Activated naive CD8-positive, alpha-beta T cell treated with anti-CD3 and anti-CD28 coated beads, Interleukin-2, amount 50 U/mL, for 16 hours (primary cell): ENCODE results near the gene EXOC4.

ENCODE experiments used
- DNase-seq: peaks from one replicate; pipeline ENCODE4 v3.0.0-alpha.2; 2020; ENCODE audit warnings: low read depth, low spot score

The EXOC4 gene

DNA sequence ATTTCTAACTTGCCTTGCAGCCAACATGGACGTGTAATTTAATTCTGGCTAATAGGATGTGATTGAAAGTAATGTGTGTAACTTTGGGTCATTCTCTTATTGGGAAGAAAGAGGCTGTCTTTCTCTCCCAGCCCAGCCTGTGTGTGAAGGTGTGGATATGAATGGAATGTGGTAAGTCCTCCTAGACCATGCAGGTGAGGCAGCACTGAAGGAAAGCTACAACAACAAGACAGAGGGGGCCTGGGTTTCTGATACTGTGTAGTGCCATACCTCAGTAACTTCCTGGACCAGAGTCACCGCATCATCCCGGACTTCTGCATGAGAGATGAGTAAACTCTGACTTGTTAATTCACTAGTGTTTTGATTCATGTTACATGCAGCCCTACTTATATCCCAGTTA, 237.0 kb downstream of the EXOC4 start:
- DNase-seq, result no peak

DNA sequence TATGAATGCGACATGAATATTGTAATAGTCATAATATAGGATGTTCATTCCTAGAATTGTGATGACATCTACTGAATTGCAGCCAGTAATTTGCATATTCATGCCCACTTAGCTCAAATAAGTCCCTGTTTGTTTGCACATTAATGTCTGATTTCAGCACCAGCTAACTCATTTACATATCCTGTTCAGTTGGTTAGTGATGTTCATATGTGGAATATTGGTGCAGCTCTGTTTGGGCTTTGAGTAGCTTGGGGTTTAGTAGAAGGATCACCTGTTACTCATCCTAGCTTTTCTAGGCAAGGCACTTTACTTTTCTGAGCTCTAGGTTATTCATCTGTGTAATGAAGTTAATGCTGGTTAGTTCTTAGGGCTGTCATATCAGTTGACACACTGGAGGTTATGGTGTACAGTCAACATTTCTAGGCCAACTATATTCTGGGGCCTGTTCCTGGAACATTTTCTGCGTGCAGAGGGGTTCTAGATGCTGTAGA, 238.4 kb downstream of the EXOC4 start:
- DNase-seq, result no peak

DNA sequence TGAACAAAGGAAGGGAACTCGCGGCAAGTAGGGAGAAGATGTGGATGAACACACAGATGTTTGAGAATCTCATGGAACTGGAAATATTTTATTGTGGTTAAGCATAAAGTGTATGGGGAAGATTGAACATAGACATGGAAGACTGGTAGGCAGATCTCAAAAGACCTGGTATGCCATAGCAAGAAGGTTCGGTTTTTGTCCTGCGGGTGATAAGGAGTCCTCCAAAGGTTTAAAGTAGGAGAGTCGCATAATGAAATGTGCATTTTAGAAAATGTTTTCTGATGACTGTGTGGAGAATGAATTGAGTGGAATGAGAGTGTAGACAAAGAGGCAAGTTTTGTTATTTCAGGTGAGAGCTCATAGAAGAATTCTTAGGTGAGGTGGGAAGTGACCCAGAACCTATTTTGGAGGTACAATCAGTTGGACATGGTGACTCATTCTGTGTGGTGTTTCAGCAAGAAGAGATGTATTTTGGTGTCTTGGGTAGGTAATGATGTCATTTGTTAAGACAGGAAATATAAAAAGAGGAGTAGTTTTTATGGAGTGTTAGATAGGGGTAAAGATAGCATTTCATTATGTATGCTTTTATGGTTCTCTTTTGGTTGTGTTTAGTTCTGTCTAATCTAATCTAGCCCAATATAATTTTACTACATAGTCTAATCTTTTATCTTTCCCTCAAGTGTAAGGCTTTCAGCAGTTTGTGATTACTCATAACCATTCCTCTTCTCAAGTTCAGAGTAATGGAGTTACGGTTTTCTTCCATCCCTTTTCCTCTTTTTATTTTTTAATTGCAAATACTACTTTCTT, 239.2 kb downstream of the EXOC4 start:
- no peak for DNase-seq

DNA sequence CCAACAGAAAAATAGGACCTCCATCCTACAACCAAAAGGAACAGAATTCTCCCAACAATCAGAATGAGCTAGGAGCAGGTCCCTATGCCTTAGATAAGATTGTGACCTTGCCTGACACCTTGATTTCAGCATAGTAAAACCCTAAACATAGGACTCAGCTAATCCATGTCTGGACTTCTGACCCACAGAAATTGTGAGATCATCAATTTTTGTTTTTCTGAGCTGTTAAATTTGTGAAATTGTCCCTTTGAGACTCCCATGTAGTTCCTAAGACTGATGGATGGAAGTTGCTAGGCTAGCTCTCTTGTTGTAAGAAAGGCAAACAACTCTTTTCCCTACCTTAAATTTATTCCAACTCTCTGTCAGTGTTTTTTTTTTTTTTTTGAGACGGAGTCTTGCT, 244.2 kb downstream of the EXOC4 start:
- DNase-seq, result no peak

DNA sequence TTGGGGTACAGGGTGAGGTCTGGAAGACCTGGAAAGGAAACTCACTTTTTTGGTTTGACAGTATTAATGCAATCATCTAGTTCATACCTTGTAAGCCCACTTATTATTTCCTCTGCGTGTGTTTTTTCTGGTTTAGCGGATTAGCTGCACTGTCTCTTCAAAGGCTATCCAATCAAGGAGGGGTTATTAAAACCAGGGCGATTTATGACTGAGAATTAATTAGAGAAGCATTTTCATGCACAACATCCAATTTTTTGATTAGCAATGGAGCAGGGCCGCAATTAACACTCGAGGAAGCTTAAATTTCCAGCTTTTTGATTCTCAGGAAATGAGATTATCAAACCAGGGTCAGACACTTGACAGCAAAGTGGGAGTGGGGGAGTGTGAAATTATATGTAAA, 248.9 kb downstream of the EXOC4 start:
- DNase-seq, result no peak

DNA sequence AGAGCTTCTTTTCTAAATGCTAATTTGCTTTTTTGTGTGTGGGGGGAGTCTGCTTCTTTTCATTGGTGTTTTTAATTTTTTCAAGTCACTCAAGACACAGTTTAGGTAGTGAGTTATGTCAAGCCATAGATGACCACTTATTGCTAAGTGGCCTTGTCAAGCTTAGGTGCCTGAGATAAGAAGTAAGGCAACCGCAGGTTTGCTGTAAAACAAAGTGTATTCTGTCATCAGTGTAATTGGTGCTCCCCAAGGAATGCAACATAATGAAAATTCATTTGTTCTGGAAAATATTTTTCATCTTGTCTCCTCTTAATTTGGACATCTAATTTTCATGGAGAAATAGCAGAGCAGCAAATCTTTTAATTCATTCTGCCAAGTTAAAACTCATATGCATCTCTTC, 249.6 kb downstream of the EXOC4 start:
- no peak for DNase-seq

DNA sequence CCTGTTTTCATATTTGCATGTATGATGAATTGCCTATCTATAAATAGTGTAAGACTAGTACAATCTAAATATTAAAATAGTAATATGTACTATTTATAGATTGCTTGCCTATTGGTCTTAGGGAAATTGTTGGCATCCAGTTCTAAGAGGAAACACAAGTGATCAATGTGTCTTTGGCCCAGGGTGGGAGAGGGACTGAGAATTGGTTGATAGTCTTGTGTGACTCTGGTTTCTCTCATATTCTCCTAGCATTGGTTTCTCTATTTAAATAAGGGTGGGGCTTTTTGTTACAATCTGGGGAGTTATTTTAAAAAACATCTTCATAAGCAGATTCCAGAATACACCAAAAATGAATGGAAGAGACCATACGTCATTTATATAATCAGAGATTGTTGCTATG, 250.1 kb downstream of the EXOC4 start:
- DNase-seq, result no peak

DNA sequence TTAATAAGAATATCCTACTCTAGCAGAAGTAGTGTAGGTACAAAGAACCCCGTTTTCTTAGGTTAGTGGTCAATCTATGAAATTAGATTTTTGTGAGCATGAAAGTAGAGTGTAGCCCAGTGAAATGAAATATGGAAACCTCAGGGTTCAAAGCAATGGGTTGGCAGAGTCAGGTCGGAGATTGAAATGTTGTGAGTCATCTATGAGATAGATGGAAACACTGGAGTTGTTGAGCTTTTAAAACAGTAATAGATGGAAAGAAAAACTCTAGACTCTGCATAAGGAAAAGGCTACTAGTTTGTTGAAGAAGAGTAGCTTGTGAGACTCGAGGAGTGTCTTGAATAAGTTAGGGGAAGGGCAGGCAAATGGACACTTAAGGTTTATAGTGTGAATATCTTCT, 251.9 kb downstream of the EXOC4 start:
- no peak for DNase-seq

DNA sequence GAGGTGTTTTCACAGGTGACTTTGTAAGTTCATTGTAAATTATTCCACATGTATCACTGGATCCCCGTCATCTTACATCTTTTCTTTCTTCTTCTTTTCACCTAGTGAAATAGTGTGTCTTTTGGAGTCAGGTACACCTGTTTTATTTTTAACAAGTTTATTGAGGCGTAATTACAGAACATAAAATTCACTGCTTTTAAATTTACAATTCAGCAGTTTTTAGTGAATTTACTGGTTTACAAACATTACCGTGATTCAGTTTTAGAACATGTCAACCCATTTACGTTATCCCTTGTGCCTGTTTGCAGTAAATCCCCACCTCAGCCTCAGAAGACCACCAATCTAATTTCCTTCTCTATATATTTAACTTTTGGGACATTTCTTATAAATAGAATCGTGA, 256.9 kb downstream of the EXOC4 start:
- DNase-seq, result no peak

DNA sequence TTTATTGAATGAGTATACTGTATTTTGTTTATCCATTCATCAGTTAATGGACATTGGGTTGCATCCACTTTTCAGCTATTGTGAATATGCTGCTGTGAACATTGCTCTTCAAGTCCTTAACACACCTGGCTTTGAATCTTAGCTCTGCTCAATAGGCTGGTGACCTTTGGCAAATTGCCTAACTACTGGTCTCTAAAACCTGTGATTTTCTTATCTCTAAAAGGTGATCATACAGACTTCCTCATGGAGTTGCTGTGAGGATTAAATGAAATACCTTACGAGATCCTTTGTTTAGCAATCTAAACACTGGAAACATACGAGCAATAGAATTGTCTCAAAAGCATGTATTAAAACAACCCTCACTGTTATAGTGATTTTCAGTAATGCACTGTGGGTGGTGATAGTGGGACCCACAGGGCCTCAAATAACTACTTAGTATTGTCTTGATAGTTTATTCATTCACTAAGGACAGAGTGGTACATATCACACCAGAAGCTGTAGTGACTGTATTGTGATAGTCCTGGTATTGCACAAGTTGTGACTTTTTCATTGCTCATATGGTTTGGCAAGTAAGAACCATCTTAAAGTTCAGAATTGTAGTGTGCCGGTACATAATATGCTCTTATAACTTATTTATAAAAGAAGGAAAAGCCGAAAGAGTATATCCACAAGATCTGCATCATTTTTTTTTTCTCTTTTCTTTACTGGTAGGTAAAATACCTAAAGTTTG, 257.6 kb downstream of the EXOC4 start:
- DNase-seq, result no peak

DNA sequence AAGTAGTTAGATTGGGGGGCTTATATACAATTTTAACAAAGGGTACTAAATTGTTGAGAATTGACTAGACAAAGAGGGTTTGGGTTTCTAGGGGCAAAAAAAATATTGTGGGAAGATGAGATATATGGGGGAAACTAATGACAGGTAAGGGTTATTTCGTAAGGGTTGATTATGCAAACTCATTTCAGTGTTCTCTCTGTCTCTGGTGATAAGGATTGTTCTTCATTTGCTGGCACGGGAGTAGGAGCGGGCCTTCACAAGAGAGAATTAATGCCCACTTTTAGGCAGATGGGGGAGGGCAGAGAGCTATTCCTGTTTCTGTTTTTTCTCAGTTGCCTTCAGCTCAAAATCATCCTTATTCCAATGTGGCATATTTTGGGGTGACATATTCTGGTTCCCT, 258.4 kb downstream of the EXOC4 start:
- DNase-seq, result no peak

DNA sequence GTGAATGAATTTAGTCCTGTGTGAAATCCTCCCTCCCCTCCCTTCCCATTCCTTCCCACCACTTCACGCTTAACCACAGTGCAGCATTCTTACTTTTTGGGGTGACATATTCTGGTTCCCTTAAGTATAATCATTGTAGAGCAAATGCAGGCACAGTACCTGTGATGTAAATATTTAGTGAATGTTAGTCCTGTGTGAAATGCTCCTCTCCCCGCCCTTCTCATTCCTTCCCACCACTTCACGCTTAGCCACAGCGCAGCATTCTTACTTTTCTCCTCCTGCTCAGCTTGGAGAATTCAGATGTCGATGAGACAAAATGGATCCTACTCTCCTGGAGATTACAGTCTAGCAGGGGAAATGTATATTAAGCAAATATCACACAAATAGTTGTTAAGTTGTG, 258.8 kb downstream of the EXOC4 start:
- DNase-seq, result no peak

DNA sequence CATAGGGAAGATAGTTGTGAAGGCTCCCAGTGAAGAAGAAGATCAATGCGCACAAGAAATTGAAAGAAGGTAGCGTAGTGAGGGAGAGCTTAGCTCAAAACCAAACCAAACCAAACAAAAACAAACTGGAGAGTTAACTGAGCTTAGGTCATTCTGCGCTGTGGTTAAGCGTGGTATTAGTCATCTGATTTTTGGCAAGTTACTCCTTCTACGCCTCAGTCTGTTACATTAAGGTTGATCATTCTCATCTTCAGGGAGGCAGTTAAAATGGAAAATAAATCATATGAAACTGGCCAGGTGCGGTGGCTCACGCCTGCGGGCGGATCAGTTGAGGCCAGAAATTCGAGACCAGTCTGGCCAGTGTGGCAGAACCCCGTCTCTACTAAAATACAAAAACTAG, 259.7 kb downstream of the EXOC4 start:
- DNase-seq, result no peak

DNA sequence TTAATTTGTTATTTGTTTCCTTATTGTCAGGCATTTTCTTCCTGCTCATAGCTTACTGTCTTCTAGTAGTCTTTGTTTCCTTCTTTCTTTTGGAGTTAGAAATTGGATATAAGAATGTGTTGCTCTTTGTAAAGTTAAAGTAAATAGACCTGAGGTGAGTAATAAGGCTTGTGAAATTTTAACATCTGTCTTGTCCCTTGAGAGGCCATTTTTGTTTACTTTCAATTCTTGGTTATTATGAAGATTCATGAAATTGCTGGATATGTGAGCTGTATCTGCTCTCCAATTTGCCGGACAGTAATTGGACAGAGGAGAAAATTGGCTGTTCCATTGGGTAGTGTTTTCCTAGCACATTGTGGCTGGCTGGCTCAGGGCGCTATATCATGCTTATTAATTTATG, 260.7 kb downstream of the EXOC4 start:
- DNase-seq, result no peak

DNA sequence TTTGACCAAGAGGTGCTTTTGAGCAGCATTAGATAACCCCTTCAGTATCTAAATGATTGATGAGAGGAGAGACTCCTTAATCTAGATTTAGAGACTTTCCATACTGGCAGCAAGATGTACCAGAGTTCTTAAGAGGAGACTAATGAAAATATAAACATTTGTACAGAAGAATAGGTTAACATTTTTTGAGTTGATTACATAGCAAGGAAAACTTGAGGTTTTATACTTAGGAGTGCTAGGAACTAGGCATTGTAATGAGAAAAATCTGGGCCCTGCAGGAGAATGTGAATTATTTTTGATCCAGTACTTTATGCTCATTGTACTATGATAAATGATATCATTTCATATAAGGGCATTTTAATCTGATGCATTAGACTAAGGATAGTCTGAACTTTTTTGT, 261.7 kb downstream of the EXOC4 start:
- no peak for DNase-seq

DNA sequence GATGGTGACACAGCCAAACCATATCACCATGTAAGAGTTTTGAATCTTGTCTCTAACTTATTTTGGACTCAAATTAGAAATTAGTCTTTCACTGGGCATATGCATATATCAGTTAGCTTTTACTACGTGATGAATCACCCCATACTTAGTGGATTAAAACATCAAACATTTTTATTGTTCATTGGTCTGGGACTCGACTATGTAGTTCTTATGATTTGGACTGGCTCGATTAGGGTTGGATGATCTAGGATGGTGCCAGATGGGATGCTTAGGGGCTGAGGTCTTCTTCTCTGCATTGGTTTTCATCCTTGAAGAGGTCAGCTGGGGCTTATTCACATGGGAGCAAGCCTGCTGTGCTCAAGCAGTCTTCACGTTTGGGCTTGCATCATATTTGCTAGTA, 264.9 kb downstream of the EXOC4 start:
- no peak for DNase-seq

DNA sequence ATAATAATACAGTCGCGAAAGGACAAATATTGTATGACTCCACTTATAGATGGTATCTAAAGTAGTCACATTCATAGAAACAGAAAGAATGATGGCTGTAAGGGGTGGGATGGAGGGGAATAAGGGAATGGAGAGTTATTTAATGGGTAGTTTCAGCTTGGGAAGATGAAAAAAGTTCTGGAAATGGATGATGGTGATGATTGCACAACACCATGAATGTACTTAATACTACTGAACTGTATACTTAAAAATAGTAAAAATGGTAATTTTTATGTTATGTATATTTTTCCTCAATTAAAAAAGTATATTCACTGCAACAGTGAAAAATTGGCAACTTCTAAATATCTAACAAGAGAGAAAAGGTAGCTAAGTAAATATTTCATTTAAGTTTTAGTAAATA, 265.8 kb downstream of the EXOC4 start:
- DNase-seq, result no peak

DNA sequence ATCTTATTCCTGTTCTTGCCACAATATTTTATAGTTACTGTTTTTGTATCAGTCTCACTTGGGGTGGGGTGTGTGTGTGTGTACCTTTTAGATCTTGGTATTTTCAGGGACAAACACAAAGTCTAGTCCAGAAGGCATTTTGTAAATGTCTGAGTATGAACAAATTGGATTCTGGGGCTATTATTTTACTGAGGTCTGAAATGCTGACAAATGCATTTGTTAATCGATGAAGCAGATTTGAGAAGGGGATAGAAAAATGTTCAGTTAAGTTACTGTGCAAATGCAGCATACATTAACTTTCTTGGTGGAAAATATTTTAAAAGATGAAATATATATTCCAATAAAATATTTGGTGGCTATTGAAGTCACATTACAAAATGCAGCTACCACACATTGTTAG, 267.4 kb downstream of the EXOC4 start:
- no peak for DNase-seq

DNA sequence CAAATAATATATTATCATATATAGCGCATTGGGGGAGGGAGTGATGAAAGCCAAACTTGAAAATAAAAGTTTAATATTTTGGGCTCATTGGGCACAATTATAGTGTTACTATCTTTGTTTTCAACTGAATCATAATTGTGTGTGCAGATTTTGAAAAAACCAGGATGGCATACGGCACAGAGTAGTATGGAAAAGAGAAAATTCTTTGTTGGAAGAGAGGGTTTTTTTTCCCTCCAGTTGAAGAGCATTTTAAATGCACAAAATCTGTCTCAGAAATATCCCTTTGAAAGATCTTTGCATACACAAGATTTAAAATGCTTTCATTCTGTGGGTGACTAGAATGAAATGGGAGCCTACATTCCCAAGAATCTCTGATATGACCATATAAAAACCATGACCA, 269.6 kb downstream of the EXOC4 start:
- DNase-seq, result no peak

DNA sequence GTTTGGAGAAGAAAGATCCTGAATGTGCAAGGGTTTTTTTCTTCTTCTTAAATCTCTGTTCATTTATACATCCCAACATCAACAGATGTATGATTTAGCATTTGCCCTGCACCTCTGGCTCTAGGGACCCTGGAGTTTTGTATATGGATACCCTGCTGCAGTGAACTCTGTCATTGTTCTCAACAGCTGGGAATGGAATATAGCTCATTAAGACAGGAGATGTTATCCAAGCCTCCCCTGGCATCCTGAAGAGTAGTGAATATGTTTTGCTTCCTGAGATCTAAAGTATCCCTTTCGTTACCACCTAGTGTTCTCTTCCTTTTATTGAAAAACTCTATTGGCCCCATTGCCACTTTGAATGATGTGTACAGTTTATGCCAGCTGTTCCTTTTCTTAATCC, 275.9 kb downstream of the EXOC4 start:
- no peak for DNase-seq

DNA sequence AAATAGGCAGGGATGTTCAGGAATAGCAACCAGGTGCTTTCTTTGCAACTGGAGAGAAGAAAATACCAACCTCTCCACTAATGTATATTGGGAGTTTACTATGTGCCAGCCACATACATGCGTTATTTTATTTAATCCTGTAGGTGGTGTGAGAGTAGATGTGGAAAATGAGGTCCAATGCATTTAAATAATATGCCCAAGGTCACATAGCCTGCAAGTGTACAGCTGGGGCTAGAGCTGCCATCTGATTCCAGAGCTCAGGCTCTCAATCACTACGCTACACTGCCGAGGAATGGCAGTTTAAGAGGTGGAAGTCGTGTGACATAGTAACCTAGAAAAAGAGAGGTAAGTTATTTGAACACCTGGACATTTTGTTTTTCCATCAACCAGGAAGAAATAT, 277.0 kb downstream of the EXOC4 start:
- no peak for DNase-seq

DNA sequence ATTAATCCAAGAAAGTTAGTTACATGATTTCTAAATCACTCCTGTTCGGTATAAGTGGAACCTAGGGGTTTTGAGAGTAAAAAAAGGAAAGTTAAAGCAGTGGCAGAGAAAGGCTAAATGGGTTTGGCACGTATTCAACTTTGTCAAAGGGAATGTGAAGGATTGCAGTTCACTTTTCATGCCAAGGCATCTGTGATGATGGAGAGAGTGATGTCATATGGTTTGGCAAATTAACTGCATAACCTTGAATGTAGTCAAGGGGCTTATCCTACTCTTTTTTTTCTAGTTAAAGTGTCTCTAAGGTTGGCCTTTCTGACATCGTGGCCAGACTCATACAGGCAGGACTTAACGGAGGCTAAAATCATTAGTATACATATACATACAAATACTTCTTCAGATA, 277.8 kb downstream of the EXOC4 start:
- no peak for DNase-seq

DNA sequence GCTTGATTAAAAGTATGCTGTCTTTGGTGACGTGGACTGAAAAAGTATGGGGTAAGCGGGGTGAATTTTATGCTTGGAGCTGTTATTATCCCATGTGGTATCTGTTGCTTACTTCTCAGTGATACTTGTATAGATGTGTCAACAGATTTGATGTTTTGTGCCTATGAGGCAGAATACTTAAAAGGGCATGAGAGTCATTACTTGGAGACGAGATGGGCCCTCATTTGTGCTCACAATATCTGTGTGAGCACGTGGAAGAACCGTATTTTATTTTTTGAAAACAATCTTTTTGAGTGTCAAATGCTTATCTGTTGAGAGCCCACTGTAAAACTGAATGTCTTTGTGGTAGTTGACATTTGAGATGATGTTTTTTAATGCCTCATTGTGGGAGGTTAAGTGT, 281.9 kb downstream of the EXOC4 start:
- no peak for DNase-seq
